HepG2 (cell line): ENCODE data around the gene BTG1. TPM values are rescaled to one million over a fixed set of nuclear protein-coding genes. Genes with fewer than 3 reads are reported as not detected.

Experiments
- CEBPZ ChIP-seq: IDR thresholded peaks from 2 replicates; pipeline ENCODE4 v1.6.1; 2012; ENCODE audit warnings: low read length, improper control_type of control experiment
- DBP ChIP-seq: sonication (generic); formaldehyde crosslinking; IDR thresholded peaks from 2 replicates; pipeline ENCODE4 v1.4.0; 2020; ENCODE audit warnings: missing genetic modification reagents; ENCODE audit errors: not compliant biosample characterization
- ELF1 ChIP-seq: sonication (generic); formaldehyde crosslinking; IDR thresholded peaks from 2 replicates; pipeline ENCODE4 v1.4.0; 2020; ENCODE audit warnings: missing genetic modification reagents
- FOSL2 ChIP-seq: sonication (generic); formaldehyde crosslinking; IDR thresholded peaks from 2 replicates; pipeline ENCODE4 v1.4.0; 2020; ENCODE audit warnings: missing genetic modification reagents
- GZF1 ChIP-seq: sonication (generic); formaldehyde crosslinking; IDR thresholded peaks from 2 replicates; pipeline ENCODE4 v1.5.1; 2020; ENCODE audit warnings: mild to moderate bottlenecking, missing genetic modification reagents
- SNAPC4 ChIP-seq: sonication (generic); formaldehyde crosslinking; IDR thresholded peaks from 2 replicates; pipeline ENCODE4 v1.4.0; 2020; ENCODE audit warnings: mild to moderate bottlenecking, missing genetic modification reagents
- SOX6 ChIP-seq, 2 experiments: fragments of 450-650 bp in 1 of 2; sonication (generic) in 1 of 2; formaldehyde crosslinking in 1 of 2; IDR thresholded peaks; 2 replicates each; pipeline versions ENCODE4 v1.4.0 to v1.6.1; 2017 to 2020; ENCODE audit warnings: antibody characterized with exemption in 1 of 2, mild to moderate bottlenecking in 1 of 2, missing genetic modification reagents in 1 of 2
- ZBTB7B ChIP-seq: sonication (generic); formaldehyde crosslinking; IDR thresholded peaks from 2 replicates; pipeline ENCODE4 v1.4.0; 2020; ENCODE audit warnings: missing genetic modification reagents
- ZNF776 ChIP-seq: sonication (generic); formaldehyde crosslinking; IDR thresholded peaks from 2 replicates; pipeline ENCODE4 v1.4.0; 2020; ENCODE audit warnings: mild to moderate bottlenecking, missing genetic modification reagents
- ZNF781 ChIP-seq: sonication (generic); formaldehyde crosslinking; IDR thresholded peaks from 2 replicates; pipeline ENCODE4 v1.5.1; 2020; ENCODE audit warnings: borderline replicate concordance, mild to moderate bottlenecking, missing genetic modification reagents; ENCODE audit errors: not compliant biosample characterization
- polyA plus RNA-seq, 8 experiments: library from polyadenylated mRNA; depleted of rRNA in 3 of 8; stranded (reverse) in 7 of 8; unstranded in 1 of 8; fragments of >200 nt; fragmentation: Illumina TruSeq in 4 of 8; extraction: Trizol in 4 of 8; gene quantifications; 2 replicates each; pipeline versions ENCODE4 v1.2.1 to v1.2.3, GENCODE V29; 2011 to 2016; ENCODE audit warnings: low read depth in 4 of 8, missing spikeins in 1 of 8, mixed read lengths in 1 of 8; ENCODE audit not compliant: insufficient read depth in 1 of 8
- total RNA-seq, 5 experiments: library from RNA; depleted of rRNA; stranded (reverse); fragments of >200 nt; fragmentation: Illumina TruSeq; extraction: Trizol; gene quantifications; 2 replicates each; pipeline ENCODE4 v1.2.3, GENCODE V29; 2016; ENCODE audit warnings: low read depth in 1 of 5

BTG1 gene
- total and polyA plus RNA-seq, 2 of the 13 experiments (the other 11 are each of a cell fraction or from before 2014, with no cell fraction given): 7.5 to 16.7 TPM

- TF ChIP-seq SNAPC4 (CRISPR knock-in tag): no peak
- no peak for TF ChIP-seq ZNF781 (CRISPR knock-in tag)
- TF ChIP-seq ZNF776 (CRISPR knock-in tag): no peak
- no peak for TF ChIP-seq ELF1 (CRISPR knock-in tag)
- no peak for TF ChIP-seq GZF1
- TF ChIP-seq FOSL2 (CRISPR knock-in tag): peak; percentile 39; the same call in 1 of the 2 replicates
- TF ChIP-seq SOX6 (IDR thresholded peaks at IDR 0.05): no peak
- TF ChIP-seq SOX6 (CRISPR knock-in tag; IDR thresholded peaks at IDR 0.05): peak; percentile 77
- no peak for TF ChIP-seq DBP (CRISPR knock-in tag)
- no peak for TF ChIP-seq CEBPZ
- TF ChIP-seq ZBTB7B (CRISPR knock-in tag): no peak
Observed at GRCh38 chr12:92136965-92137721, 8.5 kb downstream of the BTG1 start (continued).
